Tibial nerve (tissue), 4 donors: ENCODE data around the gene FGD3. TPM values are rescaled to one million over a fixed set of nuclear protein-coding genes. Genes with fewer than 3 reads are reported as not detected.

Experiments
- DNase-seq, 2 donors: peaks; one replicate each; pipeline ENCODE4 v3.0.0-alpha.2; 2019; ENCODE audit warnings: low spot score in 2 of 2
- H3K27ac ChIP-seq, 4 donors: fragments of 200-600 bp; sonication (generic) in 3 of 4; one replicate each; pipeline ENCODE4 v1.5.1; 2017 to 2019; ENCODE audit warnings: mild to moderate bottlenecking in 1 of 4
- H3K27me3 ChIP-seq, 2 donors: fragments of 200-600 bp; sonication (generic) in 1 of 2; one replicate each; pipeline versions ENCODE4 v1.5.1 to v1.6.0; 2017 to 2019
- H3K36me3 ChIP-seq, 3 donors: fragments of 200-600 bp; sonication (generic); one replicate each; pipeline ENCODE4 v1.5.1; 2018 to 2019
- H3K4me1 ChIP-seq, 4 donors: fragments of 200-600 bp; sonication (generic) in 3 of 4; one replicate each; pipeline ENCODE4 v1.5.1; 2017 to 2019
- H3K4me3 ChIP-seq, 4 donors: fragments of 200-600 bp; sonication (generic) in 3 of 4; one replicate each; pipeline ENCODE4 v1.5.1; 2017 to 2019; ENCODE audit warnings: mild to moderate bottlenecking in 1 of 4, moderate library complexity in 1 of 4
- H3K9me3 ChIP-seq, 4 donors: fragments of 200-600 bp; sonication (generic) in 3 of 4; one replicate each; pipeline ENCODE4 v1.5.1; 2017 to 2019
- CTCF ChIP-seq, 5 experiments: fragments of 200-600 bp in 3 of 5; fragments of 450-650 bp in 2 of 5; sonication (generic) in 3 of 5; IDR thresholded peaks; one replicate each; pipeline ENCODE4 v1.5.1; 2016 to 2019; ENCODE audit warnings: antibody characterized with exemption in 5 of 5, mild to moderate bottlenecking in 3 of 5, moderate library complexity in 2 of 5
- EP300 ChIP-seq, 2 donors: sonication (generic); formaldehyde crosslinking; IDR thresholded peaks; one replicate each; pipeline ENCODE4 v1.6.1; 2017; ENCODE audit warnings: antibody characterized with exemption in 2 of 2, mild to moderate bottlenecking in 1 of 2
- POLR2A ChIP-seq, 2 donors: fragments of 450-650 bp; IDR thresholded peaks; one replicate each; pipeline ENCODE4 v1.6.1; 2017; ENCODE audit warnings: antibody characterized with exemption in 2 of 2, mild to moderate bottlenecking in 2 of 2, moderate library complexity in 2 of 2
- WGBS, 2 donors: methylation state at CpG; one replicate each; pipeline ENCODE4 v1.1.5; 2018; 5-methylcytosine and 5-hydroxymethylcytosine counted together
- total RNA-seq, 4 donors: library from RNA; depleted of rRNA; stranded (reverse); fragments of >200 nt; gene quantifications; one replicate each; pipeline ENCODE4 v1.1.0, GENCODE V29; 2016

The FGD3 gene
- total RNA-seq, 4 donors from 2014 or later, result 6.7 to 13.8 (median 7.3) TPM

- no peaks in the 10 kb centered on the region for H3K4me1 ChIP-seq
- DNase-seq, result no peak
- TF ChIP-seq EP300 (IDR thresholded peaks at IDR 0.05) (no peak), POLR2A (IDR thresholded peaks at IDR 0.05) (no peak), CTCF (IDR thresholded peaks at IDR 0.05) (no peak)
- H3K4me3 ChIP-seq, result no peak overlapping the region
- H3K27ac ChIP-seq, result no peak overlapping the region
- H3K36me3 ChIP-seq, result peaks cover 0 to under 1% (median 0%) of the 10 kb centered on the region in 3 donors
- H3K9me3 ChIP-seq, result no peaks in the 10 kb centered on the region
- no peaks in the 10 kb centered on the region for H3K27me3 ChIP-seq
- WGBS, 2 donors, result 73 to 83% methylated on average over 8 to 9 of the region's 9 CpGs
Measured at GRCh38 chr9:93080406-93080805, 133.1 kb downstream of the FGD3 start.

- H3K27me3 ChIP-seq, result no peaks in the 10 kb centered on the region
- H3K9me3 ChIP-seq, result peaks cover 0 to 2% (median 0%) of the 10 kb centered on the region in 4 donors
- H3K4me1 ChIP-seq, result no peaks in the 10 kb centered on the region
- no peak for TF ChIP-seq POLR2A (IDR thresholded peaks at IDR 0.05)
- TF ChIP-seq CTCF (IDR thresholded peaks at IDR 0.05), result no peak
- no peak for TF ChIP-seq EP300 (IDR thresholded peaks at IDR 0.05)
- WGBS, 2 donors, result 78 to 88% methylated on average over 10 of the region's 10 CpGs
- no peak for DNase-seq
- no peak overlapping the region for H3K27ac ChIP-seq
- peaks cover 0 to 8% (median 0%) of the 10 kb centered on the region in 3 donors for H3K36me3 ChIP-seq
- no peak overlapping the region for H3K4me3 ChIP-seq
Measured at GRCh38 chr9:93081081-93081529, 133.8 kb downstream of the FGD3 start.

- Histone ChIP-seq H3K27me3 (no peaks in the 10 kb centered on the region), H3K9me3 (peaks cover 0 to 2% (median 0%) of the 10 kb centered on the region in 4 donors), H3K4me3 (no peak overlapping the region), H3K27ac (no peak overlapping the region), H3K36me3 (peaks cover 0 to 8% (median 0%) of the 10 kb centered on the region in 3 donors), H3K4me1 (no peaks in the 10 kb centered on the region)
- no peak for DNase-seq
- TF ChIP-seq EP300 (IDR thresholded peaks at IDR 0.05), result no peak
- TF ChIP-seq CTCF (IDR thresholded peaks at IDR 0.05), result no peak
- no peak for TF ChIP-seq POLR2A (IDR thresholded peaks at IDR 0.05)
- 45 to 51% methylated on average over 3 of the region's 3 CpGs for WGBS, 2 donors
Measured at GRCh38 chr9:93081931-93082330, 134.6 kb downstream of the FGD3 start.

GRCh38 chr9:93082841-93083411 is 135.6 kb downstream of the FGD3 start:
- TF ChIP-seq EP300 (IDR thresholded peaks at IDR 0.05) (no peak), CTCF (IDR thresholded peaks at IDR 0.05) (no peak), POLR2A (IDR thresholded peaks at IDR 0.05) (no peak)
- no peak for DNase-seq
- H3K4me3 ChIP-seq, result no peak overlapping the region
- WGBS, 2 donors, result 41 to 51% methylated on average over 17 of the region's 18 CpGs
- H3K9me3 ChIP-seq, result peaks cover 0 to 2% (median 0%) of the 10 kb centered on the region in 4 donors
- no peaks in the 10 kb centered on the region for H3K4me1 ChIP-seq
- H3K27ac ChIP-seq, result no peak overlapping the region
- peaks cover 0 to 8% (median 0%) of the 10 kb centered on the region in 3 donors for H3K36me3 ChIP-seq
- H3K27me3 ChIP-seq, result no peaks in the 10 kb centered on the region

GRCh38 chr9:93083592-93084470 is 136.5 kb downstream of the FGD3 start:
- peaks cover 0 to 2% (median 0%) of the 10 kb centered on the region in 4 donors for H3K9me3 ChIP-seq
- H3K4me3 ChIP-seq, result no peak overlapping the region
- no peak for DNase-seq
- 79 to 88% methylated on average over 8 of the region's 8 CpGs for WGBS, 2 donors
- H3K4me1 ChIP-seq, result no peaks in the 10 kb centered on the region
- TF ChIP-seq CTCF (IDR thresholded peaks at IDR 0.05) (no peak), POLR2A (IDR thresholded peaks at IDR 0.05) (no peak), EP300 (IDR thresholded peaks at IDR 0.05) (no peak)
- no peaks in the 10 kb centered on the region for H3K27me3 ChIP-seq
- H3K36me3 ChIP-seq, result peaks cover 0 to 8% (median 0%) of the 10 kb centered on the region in 3 donors
- no peak overlapping the region for H3K27ac ChIP-seq
